GM21390 (cell line): ENCODE results near the gene ARIH2.
"Not testable (repeated sequence)": the region's sequence is repeated elsewhere in the genome, so short reads cannot be mapped to it uniquely, and the experiment has no call there.

Source experiments
- ATAC-seq: cut with Tn5 transposase; IDR thresholded peaks from one replicate; pipeline ENCODE4 v1.9.1; 2021; ENCODE audit not compliant: unreplicated experiment

ARIH2 gene

DNA sequence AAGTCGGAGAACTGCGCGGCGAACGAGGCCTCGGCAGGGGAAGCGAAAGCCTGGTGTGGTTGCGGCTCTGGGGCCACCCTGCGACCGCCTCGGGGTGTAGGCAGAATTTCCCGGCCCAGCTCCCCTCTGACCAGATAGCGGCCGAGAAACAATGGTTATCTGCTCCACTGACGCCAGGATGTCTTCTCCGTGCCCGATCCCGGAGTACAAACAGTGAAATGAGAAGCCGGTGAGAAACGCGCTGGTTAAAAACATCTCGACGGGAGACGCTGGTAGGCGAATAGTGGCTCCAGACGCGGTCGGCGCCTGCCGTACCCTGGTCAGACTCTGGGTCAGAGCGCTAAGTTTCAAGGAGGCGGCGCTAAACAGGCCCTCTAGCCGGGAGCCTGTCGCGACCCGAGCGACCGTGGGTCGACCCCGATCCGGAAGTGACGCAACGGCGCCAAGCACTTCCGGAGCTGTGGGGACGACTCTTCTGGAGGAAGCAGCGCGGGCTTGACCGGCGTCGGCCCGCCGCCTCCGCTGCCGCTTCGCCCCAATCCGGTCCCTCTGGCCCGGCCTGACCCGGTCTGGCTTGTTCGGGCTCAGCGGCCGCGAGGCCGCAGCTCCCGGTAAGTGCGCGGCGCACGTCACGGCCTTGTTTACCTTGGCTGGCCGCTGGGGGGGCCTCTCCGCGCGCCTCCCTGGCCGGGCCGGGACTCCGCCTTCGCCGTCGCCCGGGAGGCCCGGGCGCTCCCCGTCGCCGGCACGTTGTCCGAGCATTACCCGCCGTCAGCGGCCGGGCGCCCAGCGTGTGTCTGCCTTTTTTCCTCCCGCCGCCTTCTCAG is at the start of gene ARIH2:
Gene ARIH2, plus strand, starts transcription at position 455 of the 827 bp plus-strand sequence. CDS start 8,717 bp downstream, outside the sequence.
- ATAC-seq = peak; percentile 77

DNA sequence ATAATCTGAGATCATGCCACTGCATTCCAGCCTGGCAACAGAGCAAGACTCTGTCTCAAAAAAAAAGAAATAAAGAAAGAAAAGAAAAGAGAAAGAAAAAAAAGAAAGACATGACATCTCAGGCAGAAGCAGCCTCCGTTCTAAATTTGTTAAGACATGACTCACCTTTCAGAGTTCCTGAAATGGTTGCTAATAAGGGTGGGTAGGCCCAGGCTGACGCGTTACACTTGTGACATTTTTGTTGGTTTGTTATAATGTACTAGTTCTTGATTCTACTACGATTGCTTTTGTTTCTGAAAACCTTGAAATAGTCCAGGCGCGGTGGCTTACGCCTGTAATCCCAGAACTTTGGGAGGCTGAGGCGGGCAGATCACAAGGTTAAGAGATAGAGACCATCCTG is 41.0 kb upstream of the ARIH2 start:
- no peak for ATAC-seq

DNA sequence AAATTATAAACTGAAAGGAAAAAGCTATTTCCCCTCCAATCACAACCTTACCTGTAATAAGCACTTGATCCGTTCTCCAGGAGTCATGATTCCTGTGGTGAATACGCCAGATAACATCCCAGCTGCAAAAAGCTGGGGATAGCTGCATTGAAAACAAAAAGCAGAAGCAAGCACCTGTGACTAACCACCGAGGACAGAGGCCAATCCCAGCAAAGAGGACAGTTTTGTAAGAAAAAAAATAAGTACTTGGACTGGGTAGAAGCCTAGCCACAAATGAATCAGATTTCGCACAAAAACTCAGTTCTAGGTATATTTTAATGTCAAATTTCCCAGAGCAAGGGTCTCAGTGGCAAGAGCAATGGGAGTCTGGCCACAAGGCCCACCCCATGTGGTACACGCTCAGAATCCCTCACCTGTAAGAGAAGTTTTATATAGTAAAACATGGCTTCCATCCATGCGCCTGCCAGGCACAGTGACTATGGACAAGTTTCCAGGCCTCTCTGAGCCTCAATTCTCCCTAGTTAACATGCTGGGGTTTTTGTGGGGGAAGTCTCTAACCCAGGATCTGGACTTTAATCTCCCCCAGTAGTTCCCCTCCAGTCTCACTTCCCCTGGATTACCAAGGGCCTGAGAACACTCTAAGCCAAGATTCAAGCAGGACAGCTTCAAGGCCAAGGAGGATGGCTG is 39.2 kb upstream of the ARIH2 start:
- no peak for ATAC-seq

DNA sequence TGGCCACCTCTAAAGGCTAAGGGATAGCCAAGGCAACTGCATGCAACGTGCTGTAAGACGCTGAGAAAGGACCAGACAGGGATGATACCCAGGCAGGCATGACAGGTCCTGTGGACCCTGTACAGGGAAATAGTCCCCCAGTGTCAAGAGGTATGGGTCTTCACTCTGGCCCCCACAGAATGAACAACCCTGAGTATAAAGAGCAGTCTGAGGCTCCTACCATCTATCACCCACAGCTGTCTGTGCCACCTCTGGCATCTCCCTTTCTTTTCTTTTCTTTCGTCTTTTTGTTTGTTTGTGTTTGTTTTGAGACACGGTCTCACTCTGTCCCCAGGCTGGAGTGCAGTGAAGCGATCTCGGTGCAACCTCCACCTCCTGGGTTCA is 38.7 kb upstream of the ARIH2 start:
- ATAC-seq = no peak

DNA sequence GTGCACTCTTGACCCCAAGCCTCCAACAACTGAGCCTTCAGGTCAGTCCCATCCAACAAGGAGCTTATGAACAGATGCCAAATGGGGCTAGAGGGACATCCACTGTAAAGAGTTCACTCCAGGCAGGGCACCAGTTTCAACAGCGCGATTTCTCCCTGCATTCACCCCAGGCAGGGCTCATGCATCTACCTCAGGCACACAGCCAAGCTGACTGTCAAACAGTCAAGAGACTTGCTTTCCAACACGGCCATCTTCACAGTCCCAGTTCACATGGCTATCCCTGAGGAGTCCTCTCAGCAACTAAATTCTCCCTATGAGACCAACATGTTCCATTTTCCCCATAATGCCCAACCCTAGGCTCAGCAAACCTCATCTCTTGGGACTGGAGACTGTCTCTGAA is 37.6 kb upstream of the ARIH2 start:
- ATAC-seq = no peak

DNA sequence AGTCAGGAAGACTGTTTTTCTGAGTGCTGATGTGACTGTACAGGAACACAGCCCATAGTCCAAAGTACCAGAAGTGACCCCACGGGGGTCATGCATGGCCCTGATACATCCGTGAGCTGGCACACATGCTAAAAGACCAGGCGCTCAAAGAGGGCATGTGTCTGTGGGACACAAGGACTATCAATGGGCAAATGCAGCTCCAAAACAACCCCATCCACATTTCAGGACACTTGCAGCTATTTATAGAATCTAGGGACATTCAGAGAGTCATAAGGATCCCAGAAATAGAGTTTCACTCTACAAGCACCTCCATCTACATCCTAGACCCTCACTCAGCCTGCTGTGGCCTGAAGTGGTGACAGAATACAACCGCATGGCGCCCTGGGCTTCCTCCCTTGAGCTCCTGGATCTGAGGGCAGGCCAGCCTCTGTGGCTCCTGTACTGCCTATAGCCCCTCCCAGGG is 37.0 kb upstream of the ARIH2 start:
- no peak for ATAC-seq

DNA sequence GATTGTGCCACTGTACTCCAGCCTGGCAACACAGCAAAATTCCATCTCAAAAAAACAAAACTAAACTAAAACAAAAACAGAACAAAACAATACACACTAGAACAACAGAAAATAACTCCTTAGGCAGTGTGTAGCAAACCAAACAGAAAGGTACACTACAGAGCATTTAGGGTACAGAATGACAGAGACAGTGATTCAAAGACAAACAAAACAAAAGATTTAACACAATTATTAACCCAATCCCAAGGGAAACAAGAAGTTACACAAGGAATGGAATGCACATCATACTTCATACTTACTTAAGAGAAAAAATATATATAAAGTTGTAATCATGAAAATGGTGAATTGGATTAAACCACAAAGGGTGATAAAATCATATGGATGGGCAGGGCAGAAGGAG is 32.9 kb upstream of the ARIH2 start:
- no peak for ATAC-seq

DNA sequence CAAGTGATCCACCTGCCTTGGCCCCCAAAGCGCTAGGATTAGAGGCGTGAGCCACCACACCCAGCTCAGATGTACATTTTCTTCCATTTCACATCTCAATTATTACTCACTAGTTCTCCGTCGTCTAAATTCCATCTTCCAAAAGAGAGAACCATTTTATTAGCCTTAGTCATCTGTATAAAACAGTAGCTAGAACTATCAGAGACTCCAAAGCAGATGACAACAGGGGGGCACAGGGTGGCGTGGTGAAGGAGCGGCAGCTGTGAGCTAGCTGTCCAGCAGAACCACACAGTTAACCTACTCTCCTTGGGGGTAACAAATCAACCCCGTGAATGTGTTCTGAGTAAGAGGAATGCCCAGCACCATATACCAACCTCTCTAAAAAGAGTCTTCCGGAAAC is 27.0 kb upstream of the ARIH2 start:
- ATAC-seq = no peak

DNA sequence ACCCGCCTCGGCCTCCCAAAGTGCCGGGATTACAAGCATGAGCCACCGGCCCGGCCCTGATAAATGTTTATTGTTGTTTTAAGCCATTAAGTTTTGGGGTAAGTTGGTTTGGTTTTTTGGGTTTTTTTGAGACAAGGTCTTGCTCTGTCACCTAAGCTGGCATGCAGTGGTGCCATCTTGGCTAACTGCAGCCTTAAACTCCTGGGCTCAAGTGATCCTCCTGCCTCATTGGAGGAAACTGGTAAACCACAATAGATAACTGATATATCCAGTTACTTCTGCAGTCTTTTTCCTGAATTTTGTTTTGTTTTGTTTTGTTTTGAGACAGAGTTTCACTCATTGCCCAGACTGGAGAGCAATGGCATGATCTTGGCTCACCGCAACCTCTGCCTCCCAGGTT is 24.1 kb upstream of the ARIH2 start:
- no peak for ATAC-seq

DNA sequence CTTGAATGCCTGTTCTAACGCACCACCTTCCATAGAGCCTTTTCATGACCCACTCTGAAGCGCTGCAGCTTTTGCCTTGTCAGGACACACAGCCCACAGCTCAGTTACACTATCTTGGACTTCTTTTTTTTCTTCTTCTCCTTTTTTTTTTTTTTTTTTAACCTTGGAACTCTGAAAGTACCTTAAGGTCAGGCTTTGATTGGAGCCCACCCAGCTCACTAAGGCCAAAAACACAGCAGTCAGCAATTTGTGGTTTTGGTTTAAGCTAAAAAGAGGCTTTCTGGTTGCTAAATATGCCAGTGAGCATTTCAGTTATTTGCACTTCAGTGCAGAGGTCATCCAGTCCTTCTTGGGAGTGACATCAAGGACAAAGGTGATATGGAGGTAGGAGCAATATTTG is 21.7 kb upstream of the ARIH2 start:
- no peak for ATAC-seq

DNA sequence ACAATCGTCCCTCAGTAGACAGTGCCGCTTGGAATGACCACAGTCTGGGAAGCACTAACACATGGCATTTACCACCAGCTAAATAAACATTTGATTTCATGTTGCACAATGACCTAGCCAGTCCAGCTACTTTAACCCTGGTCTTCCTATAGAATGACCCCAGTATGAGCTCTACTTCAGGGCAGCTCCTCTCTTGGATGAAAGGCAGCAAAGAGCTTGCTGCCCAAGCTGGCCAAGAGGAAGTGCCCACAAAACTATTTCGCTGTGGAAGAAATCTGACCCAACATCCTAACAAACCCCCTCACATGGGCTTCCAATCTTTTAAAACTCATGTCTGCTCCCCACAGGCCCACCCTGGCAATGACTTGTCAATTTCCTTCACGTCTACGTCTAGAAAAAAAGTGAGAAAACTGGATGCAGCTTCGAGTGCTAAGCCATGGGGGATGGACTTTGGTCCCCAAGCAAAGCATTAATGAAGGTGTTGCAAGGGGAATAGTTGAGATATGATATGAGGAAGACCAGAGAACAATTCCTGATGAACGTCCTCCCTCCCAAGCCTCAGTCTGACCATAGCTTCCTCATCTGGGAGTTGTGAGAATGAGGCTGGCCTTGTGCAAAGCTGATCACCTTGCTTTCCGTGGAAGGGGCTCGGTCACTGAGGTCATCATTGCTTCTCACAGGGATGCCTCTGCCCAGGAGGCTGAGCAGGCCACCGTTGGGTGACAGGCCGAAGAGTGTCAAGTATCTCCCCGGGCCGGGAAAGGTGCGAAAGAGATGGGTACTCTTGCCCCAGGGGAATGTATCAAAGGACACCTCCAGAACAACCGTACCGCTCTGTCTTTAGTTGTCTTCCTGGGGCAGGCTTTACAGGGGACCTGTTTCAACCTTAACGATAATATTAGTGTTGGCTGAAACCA is 20.9 kb upstream of the ARIH2 start:
- peak; percentile 5 for ATAC-seq

DNA sequence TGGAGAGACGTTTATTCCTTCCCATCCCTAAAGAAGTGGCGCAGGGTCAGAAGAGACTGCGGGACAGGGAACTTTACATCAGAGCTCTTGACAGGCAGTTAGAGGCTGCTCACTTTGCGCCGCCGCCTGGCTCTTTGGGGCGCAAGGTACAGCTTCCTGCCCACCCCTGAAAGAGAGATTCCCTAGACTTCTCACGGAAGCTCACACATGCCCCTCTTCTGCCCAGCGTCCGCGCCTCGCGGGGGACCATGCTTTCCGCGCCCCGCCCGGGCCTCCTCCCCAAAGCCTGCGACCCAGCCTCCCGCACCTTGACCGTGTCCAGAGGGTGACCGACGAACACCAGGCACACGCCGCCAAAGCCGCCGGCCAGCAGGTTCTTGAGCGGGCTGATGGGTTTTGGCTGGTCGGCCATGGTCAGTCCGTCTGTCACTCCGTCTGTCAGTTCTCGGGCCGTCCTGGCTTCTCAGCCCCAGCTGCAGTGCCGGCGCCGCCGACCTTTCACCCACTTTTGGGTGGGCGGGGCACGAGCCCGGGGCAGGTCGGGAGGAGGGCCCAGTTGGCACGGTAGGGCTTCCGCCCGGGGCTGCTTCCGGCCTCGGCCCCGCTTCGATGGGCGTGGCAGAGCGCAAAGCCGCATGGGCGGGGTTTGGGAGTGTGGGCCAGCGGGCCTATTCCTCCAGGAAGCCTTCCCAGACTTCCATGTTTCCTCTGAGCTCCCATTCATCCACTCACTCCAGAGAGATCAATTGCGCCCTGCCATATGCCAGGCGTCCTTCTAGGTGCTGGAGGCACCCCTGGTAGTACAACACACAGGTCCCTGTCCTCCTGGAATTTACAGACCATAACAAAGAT is 20.0 kb upstream of the ARIH2 start, which contains the start of gene SLC25A20:
Gene SLC25A20, minus strand, starts transcription at position 500 of the 852 bp plus-strand sequence. Its CDS starts 88 bp downstream, at position 412.
- peak; percentile 85 for ATAC-seq

DNA sequence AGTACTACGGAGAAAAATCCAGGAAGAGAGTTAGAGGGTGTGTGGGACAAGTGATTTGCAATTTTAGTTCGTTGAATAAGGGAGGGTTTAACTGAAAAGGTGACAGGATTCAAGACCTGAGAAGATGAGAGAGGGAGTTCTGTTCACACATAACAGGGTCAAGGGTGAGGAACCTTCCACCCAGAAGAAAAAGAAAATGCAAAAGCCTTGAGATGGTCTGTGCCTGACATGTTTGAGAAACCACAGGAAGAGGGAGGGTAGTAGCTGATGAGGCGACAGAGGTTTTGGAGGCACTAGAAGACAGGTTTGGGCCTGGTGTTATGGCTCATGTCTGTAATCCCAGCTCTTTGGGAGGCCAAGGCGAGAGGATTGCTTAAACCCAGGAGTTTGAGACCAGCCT is 19.4 kb upstream of the ARIH2 start:
- ATAC-seq = no peak

DNA sequence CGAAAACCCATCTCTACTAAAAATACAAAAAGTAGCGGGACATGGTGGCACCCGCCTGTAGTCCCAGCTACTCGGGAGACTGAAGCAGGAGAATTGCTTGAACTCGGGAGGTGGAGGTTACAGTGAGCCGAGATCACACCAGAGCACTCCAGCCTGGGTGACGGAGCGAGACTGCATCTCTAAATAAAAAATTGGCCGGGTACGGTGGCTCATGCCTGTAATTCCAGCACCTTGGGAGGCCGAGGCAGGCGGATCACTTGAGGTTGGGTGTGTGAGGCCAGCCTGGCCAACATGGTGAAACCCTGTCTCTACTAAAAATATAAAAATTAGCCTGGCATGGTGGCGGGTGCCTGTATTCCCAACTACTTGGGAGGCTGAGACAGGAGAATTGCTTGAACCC is 11.6 kb upstream of the ARIH2 start:
- not testable (repeated sequence) for ATAC-seq

DNA sequence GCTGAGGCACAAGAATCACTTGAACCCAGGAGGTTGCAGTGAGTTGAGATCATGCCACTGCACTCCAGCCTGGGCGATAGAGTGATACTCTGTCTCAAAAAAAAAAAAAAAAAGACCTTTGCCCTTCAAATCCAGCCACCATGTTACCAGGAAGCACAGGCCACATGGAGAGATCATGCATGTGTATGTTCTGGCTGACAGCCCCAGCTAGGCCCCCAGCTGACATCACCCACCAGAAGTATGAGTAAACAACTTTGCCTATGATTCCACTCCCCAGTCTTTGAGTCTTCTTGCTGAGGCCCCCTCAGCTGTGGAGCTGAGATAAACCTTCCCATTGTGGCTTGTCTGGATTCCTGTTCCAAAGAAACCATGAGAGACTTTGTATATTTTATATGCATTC is 3.3 kb upstream of the ARIH2 start:
- no peak for ATAC-seq

DNA sequence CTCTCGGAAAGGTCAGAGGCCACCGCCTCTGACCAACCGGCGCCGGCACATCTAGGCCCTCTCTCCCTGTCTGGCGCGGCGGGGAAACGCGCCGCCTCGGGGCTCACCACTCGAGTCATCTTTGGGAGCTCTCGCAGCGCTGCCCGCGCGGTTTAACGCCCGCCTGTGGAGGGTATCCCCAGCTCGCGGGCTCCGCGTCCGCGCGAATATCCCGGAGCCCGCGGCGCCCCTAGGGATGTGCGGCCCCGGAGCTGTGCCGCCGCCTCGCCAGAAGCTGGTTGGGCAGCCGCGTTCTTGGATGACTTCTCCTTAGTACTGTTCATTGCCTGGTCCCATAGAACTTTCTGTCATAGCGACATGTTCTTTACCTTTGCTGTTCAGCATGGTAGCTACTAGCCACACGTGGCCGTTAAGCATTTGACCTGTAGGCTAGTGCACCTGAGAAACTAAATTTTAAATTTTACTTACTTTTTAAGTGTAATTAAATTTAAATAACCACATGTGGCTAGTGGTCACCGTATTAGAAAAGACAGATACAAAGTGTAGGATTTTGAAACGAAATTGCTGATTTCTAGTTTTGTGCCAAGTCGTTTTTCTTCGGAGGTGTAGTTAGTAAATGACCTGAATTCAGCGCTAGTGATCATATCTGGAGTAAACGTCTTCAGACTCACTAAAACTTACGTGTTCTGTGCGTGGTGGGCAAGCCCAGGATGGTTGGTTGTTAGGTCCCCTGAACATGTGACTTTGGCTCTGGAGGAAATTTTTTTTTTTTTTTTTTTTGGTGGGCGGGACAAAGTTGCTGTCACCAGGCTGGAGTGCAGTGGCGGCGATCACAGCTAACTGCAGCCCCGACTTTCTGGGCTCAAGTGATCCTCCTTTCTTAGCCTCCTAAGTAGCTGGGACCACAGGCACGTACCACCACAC is 835 bp downstream of the ARIH2 start:
- ATAC-seq = peak; percentile 17

DNA sequence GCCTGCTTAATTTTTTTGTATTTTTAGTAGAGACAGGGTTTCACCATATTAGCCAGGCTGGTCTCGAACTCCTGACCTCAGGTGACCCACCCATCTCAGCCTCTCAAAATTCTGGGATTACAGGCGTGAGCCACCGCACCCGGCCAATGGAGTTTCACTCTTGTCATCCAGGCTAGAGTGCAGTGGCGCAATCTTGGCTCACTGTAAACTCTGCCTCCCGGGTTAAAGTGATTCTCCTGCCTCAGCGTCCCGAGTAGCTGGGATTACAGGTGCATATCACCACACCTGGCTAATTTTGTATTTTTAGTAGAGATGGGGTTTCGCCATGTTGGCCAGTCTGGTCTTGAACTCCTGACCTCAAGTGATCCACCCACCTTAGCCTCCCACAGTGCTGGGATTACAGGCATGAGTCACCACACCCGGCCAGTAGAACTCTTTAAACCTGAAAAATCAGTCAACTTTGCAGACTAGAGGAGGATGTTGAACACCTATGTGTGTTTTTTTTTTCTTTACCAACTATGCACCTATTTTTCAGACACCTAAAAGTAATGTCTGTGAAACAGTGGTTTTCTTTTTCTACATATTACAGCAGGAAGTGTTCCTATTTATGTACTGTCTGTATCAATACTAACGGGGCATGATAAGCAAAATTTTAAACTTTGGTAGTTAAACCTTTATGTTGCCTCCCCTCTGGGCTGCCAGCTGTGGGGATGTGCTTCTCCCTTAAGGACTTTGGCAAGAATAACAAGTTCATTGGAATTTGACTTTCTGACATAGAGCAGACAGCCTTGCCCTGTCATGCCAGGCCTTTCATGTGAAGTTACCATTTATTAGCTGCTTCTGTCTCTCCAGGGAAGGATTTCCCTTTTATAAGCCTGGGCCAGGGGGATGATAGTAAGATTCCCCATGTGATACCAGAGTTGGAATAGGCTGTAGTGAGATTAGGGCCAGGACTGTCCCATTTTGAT is 8.1 kb downstream of the ARIH2 start:
- no peak for ATAC-seq

DNA sequence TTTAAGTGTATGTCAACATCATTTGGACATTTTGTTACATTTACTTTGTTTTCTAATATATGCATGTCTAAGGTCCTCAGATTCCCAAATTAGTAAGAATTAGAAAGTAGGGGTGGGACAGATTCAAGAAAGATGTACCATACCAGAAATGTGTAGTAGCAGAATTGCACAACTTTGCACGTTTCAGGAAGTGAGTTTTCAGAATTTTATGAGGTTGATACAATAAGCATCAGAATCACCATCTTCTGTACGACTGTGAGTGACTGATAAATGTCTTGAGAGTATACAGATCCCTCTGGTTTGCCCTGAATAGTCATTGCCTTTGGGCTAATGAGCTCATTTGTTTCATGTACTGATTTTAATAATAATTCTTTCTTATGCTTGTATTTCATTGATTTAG is 9.3 kb downstream of the ARIH2 start:
- no peak for ATAC-seq
